ENCODE measurements around the gene RNF7. TPM values are rescaled to one million over a fixed set of nuclear protein-coding genes. Genes with fewer than 3 reads are reported as not detected.

RNF7 gene
- total and polyA plus RNA-seq, 2 of the 4 experiments (the other 2 are of a cell fraction) = 98.7 to 149 TPM

- no TSS peak for BruUV-seq (replicated peaks)
- CTCF ChIA-PET = no interaction called here
These were observed 15.9 kb downstream of the RNF7 start for GRCh38 chr3:141754032-141754431.

More at GRCh38 chr3:141754032-141754431, 15.9 kb downstream of the RNF7 start:
- Histone ChIP-seq H3K9ac (ENCODE audit: low read depth, low read length) (no peak overlapping the region), H3K14ac (replicated peaks; ENCODE audit: low read depth, low read length) (no peak overlapping the region), H2AFZ (replicated peaks; ENCODE audit: low read length, poor library complexity) (no peak overlapping the region), H3K4me3 (ENCODE audit: insufficient read depth, low read depth, low read length) (no peak overlapping the region), H4K5ac (ENCODE audit: low read depth, low read length) (no peak overlapping the region), H3K9me3 (ENCODE audit: control insufficient read depth, insufficient read depth, low read length) (no peaks in the 10 kb centered on the region), H3K27me3 (ENCODE audit: control insufficient read depth, insufficient read depth, low read length) (no peaks in the 10 kb centered on the region), H2AK9ac (replicated peaks; ENCODE audit: low read depth, low read length, poor library complexity) (no peak overlapping the region), H3K79me1 (ENCODE audit: low read depth in 1 of 2, low read length in 2 of 2) (peaks cover 3% of the 10 kb centered on the region in 2 experiments; a peak in 1 of 4 replicates), H4K8ac (ENCODE audit: low read depth in 2 of 2, low read length in 2 of 2) (no peak overlapping the region), H3K4me2 (ENCODE audit: low read depth, low read length) (no peak overlapping the region), H2BK15ac (ENCODE audit: low read depth, low read length) (no peak overlapping the region), H2AK5ac (ENCODE audit: low read depth, low read length) (no peak overlapping the region), H3K4me1 (ENCODE audit: control insufficient read depth, insufficient read depth, low read length) (no peaks in the 10 kb centered on the region), H3K18ac (ENCODE audit: low read depth, low read length) (no peak overlapping the region), H2BK5ac (ENCODE audit: low read depth, low read length, poor library complexity, severe bottlenecking) (no peak overlapping the region), H3K9me1 (ENCODE audit: insufficient read depth, low read length) (no peaks in the 10 kb centered on the region), H4K91ac (ENCODE audit: insufficient read depth, low read depth, low read length) (no peak overlapping the region), H4K20me1 (ENCODE audit: insufficient read depth, low read length) (no peaks in the 10 kb centered on the region), H3K27ac (ENCODE audit: insufficient read depth, low read length) (no peak overlapping the region), H3K56ac (ENCODE audit: extremely low read depth, insufficient read depth, low read length) (no peak overlapping the region), H3K36me3 (ENCODE audit: control insufficient read depth, insufficient read depth, low read length) (peaks cover 5% of the 10 kb centered on the region), H3K4ac (ENCODE audit: low read depth, low read length) (no peak overlapping the region), H2BK20ac (ENCODE audit: low read depth, low read length) (no peak overlapping the region), H3K23ac (ENCODE audit: low read depth, low read length) (no peak overlapping the region), H2BK120ac (ENCODE audit: low read depth, low read length) (no peak overlapping the region)
- dilution Hi-C loops (cut with HindIII; ENCODE audit: low sequenced_read_pairs, unreplicated experiment) (no loop called here), in situ Hi-C loops (cut with MboI; ENCODE audit: low sequenced_read_pairs) (no loop called here), intact Hi-C loops (cut with micrococcal nuclease) (no loop called here)
- WGBS, 2 experiments (ENCODE audit: extremely low coverage in 2 of 2, insufficient read length in 1 of 2) = no CpG with 5 or more reads among the region's 1 CpG
- TF ChIP-seq CTCF (conservative IDR thresholded peaks at IDR 0.05; ENCODE audit: low read depth, low read length) = no peak
- no peak for TF ChIP-seq USF2 (IDR thresholded peaks at IDR 0.05; ENCODE audit: low read depth, low read length)
- TF ChIP-seq FOS (IDR thresholded peaks at IDR 0.05; ENCODE audit: low read depth, low read length) = no peak
- TF ChIP-seq MAFK (IDR thresholded peaks at IDR 0.05; ENCODE audit: low read depth, low read length) = no peak
- no peak for TF ChIP-seq BHLHE40 (IDR thresholded peaks at IDR 0.05; ENCODE audit: low read depth, low read length)
- no peak for TF ChIP-seq RCOR1 (IDR thresholded peaks at IDR 0.05; ENCODE audit: insufficient replicate concordance, low read length)
- TF ChIP-seq POLR2A (IDR thresholded peaks at IDR 0.05; ENCODE audit: low read depth, low read length) = no peak
- no peak for TF ChIP-seq RFX5 (IDR thresholded peaks at IDR 0.05; ENCODE audit: low read depth, low read length)
- TF ChIP-seq MXI1 (IDR thresholded peaks at IDR 0.05; ENCODE audit: borderline replicate concordance, low read depth, low read length) = no peak
- DNase-seq (no peak), ATAC-seq (ENCODE audit: low read depth) (no peak)
- POLR2A ChIA-PET (ENCODE audit: unreplicated experiment) = no interaction called here

Data from IMR-90 (cell line).